GM12878 (cell line): Measurements from ENCODE around the gene RALGPS1. TPM values are rescaled to one million over a fixed set of nuclear protein-coding genes. Genes with fewer than 3 reads are reported as not detected.
A peak's percentile ranks its signal among the peaks of the same experiment; 100 is the strongest.

Experiments
- ATAC-seq: fragments of 200-7000 bp; cut with Tn5 transposase; 3 replicates; pipeline ENCODE4 v1.9.1; 2020; ENCODE audit warnings: mild to moderate bottlenecking, moderate library complexity
- BruUV-seq: library from RNA; stranded (reverse); fragments of 400-500 nt; replicated peaks from 2 replicates; lab custom pipeline; 2021; lab: Mats Ljungman, UMichigan
- CTCF ChIA-PET: fragments of 300-600 bp; sonication (Branson Sonifier 250); formaldehyde crosslinking; extraction: SDS; loops from one replicate; lab custom pipeline; 2021; ENCODE audit warnings: inconsistent platforms; lab: Yijun Ruan, JAX
- POLR2A ChIA-PET: fragments of 350-600 bp; formaldehyde crosslinking; extraction: SDS; loops from one replicate; lab custom pipeline; 2021; ENCODE audit warnings: inconsistent platforms; lab: Charles Lee
- RAD21 ChIA-PET: fragments of 300-600 bp; sonication (Branson Sonifier 250); formaldehyde crosslinking; loops from one replicate; lab custom pipeline; 2023; ENCODE audit warnings: antibody characterized with exemption; ENCODE audit not compliant: unreplicated experiment; lab: Charles Lee
- SMC1A ChIA-PET: fragments of 300-600 bp; sonication (Branson Sonifier 250); formaldehyde crosslinking; loops from one replicate; lab custom pipeline; 2023; ENCODE audit not compliant: unreplicated experiment, uncharacterized antibody; lab: Charles Lee
- DNase-seq: peaks from one replicate; pipeline ENCODE4 v3.0.0-alpha.2; 2011; ENCODE audit warnings: low read depth, low spot score
- FAIRE-seq: peaks from 3 replicates; lab custom pipeline; 2011; peaks lifted over from hg19 to GRCh38; lab: Jason Lieb, UNC
- H2AFZ ChIP-seq: 2 replicates; pipeline ENCODE4 v1.6.0; 2011; ENCODE audit warnings: low read depth, low read length, control low read depth; ENCODE audit not compliant: control insufficient read depth
- H3K27ac ChIP-seq: 2 replicates; pipeline ENCODE4 v1.5.1; 2011; ENCODE audit warnings: control low read depth; ENCODE audit not compliant: control insufficient read depth, insufficient read depth
- H3K27me3 ChIP-seq, 2 experiments: replicated peaks in 1 of 2; 2 replicates each; pipeline versions ENCODE4 v1.6.0 to v1.6.1; 2011; ENCODE audit warnings: low read length in 1 of 2; ENCODE audit not compliant: control insufficient read depth in 2 of 2, insufficient read depth in 2 of 2
- H3K36me3 ChIP-seq, 2 experiments: 2 replicates each; pipeline ENCODE4 v1.5.1; 2011; ENCODE audit warnings: low read length in 1 of 2; ENCODE audit not compliant: control insufficient read depth in 2 of 2, insufficient read depth in 2 of 2
- H3K4me1 ChIP-seq: 2 replicates; pipeline ENCODE4 v1.6.1; 2011; ENCODE audit warnings: mild to moderate bottlenecking, low read length, moderate library complexity, mixed read lengths; ENCODE audit not compliant: control insufficient read depth, insufficient read depth
- H3K4me2 ChIP-seq: 2 replicates; pipeline ENCODE4 v1.6.0; 2011; ENCODE audit warnings: control low read depth; ENCODE audit not compliant: control insufficient read depth, insufficient read depth
- H3K4me3 ChIP-seq: fragments of 200-600 bp; sonication (generic); 2 replicates; pipeline ENCODE4 v1.5.1; 2016
- H3K79me2 ChIP-seq: 2 replicates; pipeline ENCODE4 v1.6.0; 2011; ENCODE audit warnings: low read length; ENCODE audit not compliant: control insufficient read depth, insufficient read depth
- H3K9ac ChIP-seq: 2 replicates; pipeline ENCODE4 v1.8.0; 2011; ENCODE audit warnings: low read length, control low read depth, mixed read lengths; ENCODE audit not compliant: control insufficient read depth, insufficient read depth
- H3K9me3 ChIP-seq: replicated peaks from 3 replicates; pipeline ENCODE4 v1.5.1; 2011; ENCODE audit warnings: mild to moderate bottlenecking, low read length; ENCODE audit not compliant: control insufficient read depth, insufficient read depth
- H4K20me1 ChIP-seq: 2 replicates; pipeline ENCODE4 v1.6.0; 2011; ENCODE audit not compliant: control insufficient read depth, insufficient read depth
- ESRRA ChIP-seq: IDR thresholded peaks from 2 replicates; pipeline ENCODE4 v1.6.1; 2012; ENCODE audit warnings: mild to moderate bottlenecking, low read length, improper control_type of control experiment
- ETV6 ChIP-seq, 2 experiments: fragments of 450-650 bp in 1 of 2; IDR thresholded peaks in 1 of 2; conservative IDR thresholded peaks in 1 of 2; 2 replicates each; pipeline ENCODE4 v1.6.1; 2014; ENCODE audit warnings: antibody characterized with exemption in 1 of 2, borderline replicate concordance in 1 of 2, low read depth in 1 of 2, mild to moderate bottlenecking in 1 of 2, moderate library complexity in 1 of 2
- KLF5 ChIP-seq: fragments of 450-650 bp; IDR thresholded peaks from 2 replicates; pipeline ENCODE4 v1.6.1; 2014; ENCODE audit warnings: mild to moderate bottlenecking; ENCODE audit not compliant: partially characterized antibody
- SP1 ChIP-seq: IDR thresholded peaks from one replicate; pipeline ENCODE4 v1.6.1; 2011; ENCODE audit warnings: low read depth, low read length
- WGBS: methylation state at CpG from one replicate; pipeline ENCODE4 v1.1.6; 2016; ENCODE audit warnings: low lambda C conversion rate; ENCODE audit not compliant: insufficient replicate concordance, insufficient coverage; ENCODE audit errors: missing lambda C conversion rate; 5-methylcytosine and 5-hydroxymethylcytosine counted together
- in situ Hi-C: fragments of 300-500 bp; cut with MboI; formaldehyde crosslinking; loops from 9 replicates; pipeline ENCODE4 v1.14.3; 2018; ENCODE audit warnings: mixed read lengths
- intact Hi-C: fragments of 100-400 bp; cut with micrococcal nuclease; formaldehyde crosslinking; loops from one replicate; pipeline ENCODE4 v1.14.2; 2022; ENCODE audit not compliant: unreplicated experiment
- polyA plus RNA-seq, 11 experiments: library from polyadenylated mRNA; depleted of rRNA in 4 of 11; unstranded in 6 of 11; stranded (reverse) in 5 of 11; fragments of >200 nt; fragmentation: Nextera tagmentation in 4 of 11; fragmentation: Illumina TruSeq in 1 of 11; extraction: Ambion mirVana in 4 of 11; extraction: Trizol in 1 of 11; gene quantifications; 1 replicate in 1 of 11; 2 replicates in 10 of 11; pipeline versions ENCODE4 v1.2.1 to v1.2.3, GENCODE V29; 2011 to 2016; ENCODE audit warnings: inconsistent platforms in 2 of 11, missing spikeins in 2 of 11, low read depth in 1 of 11
- total RNA-seq, 4 experiments: library from RNA; depleted of rRNA in 3 of 4; stranded (reverse); fragments of >200 nt in 3 of 4; fragmentation: Illumina TruSeq in 1 of 4; extraction: Trizol in 1 of 4; gene quantifications; 2 replicates each; pipeline versions ENCODE4 v1.2.1 to v1.2.3, GENCODE V29; 2013 to 2021

Gene RALGPS1
- total and polyA plus RNA-seq, 10 of the 15 experiments (the other 5 are each of a cell fraction or from before 2014, with no cell fraction given) = 0.13 to 5.6 (median 2.7) TPM

GRCh38 chr9:127245637-127246164 lies 331.1 kb downstream of the RALGPS1 start:
- H3K27ac ChIP-seq = no peak overlapping the region

GRCh38 chr9:127248241-127248640 lies 333.7 kb downstream of the RALGPS1 start:
- in situ Hi-C loops = no loop called here
- SMC1A ChIA-PET = interaction anchor here (0.6 to 1.4 kb wide), 6 partner anchors 12 to 510 kb away, joined by 3 to 5 read pairs (median 3); no protein-coding TSS in a partner anchor
- RAD21 ChIA-PET = no interaction called here
- H3K9ac ChIP-seq = no peak overlapping the region
- DNase-seq (no peak), ATAC-seq (no peak), FAIRE-seq (no peak)
- H3K36me3 ChIP-seq = no peaks in the 10 kb centered on the region
- WGBS = 77% methylated on average over 3 of the region's 3 CpGs
- no peaks in the 10 kb centered on the region; the same call in 1 of the 2 replicates for H3K79me2 ChIP-seq
- no peak overlapping the region for H3K27ac ChIP-seq
- H3K4me2 ChIP-seq = no peak overlapping the region
- H3K4me3 ChIP-seq = no peak overlapping the region
- CTCF ChIA-PET = interaction anchor here (0.7 to 2.4 kb wide), 3 partner anchors 34 to 428 kb away, joined by 3 to 6 read pairs (median 4); no protein-coding TSS in a partner anchor
- POLR2A ChIA-PET = interaction anchor here (0.6 kb wide), 2 partner anchors 88 to 253 kb away, joined by 3 to 8 read pairs; no protein-coding TSS in a partner anchor
- H2AFZ ChIP-seq = no peak overlapping the region
- no peaks in the 10 kb centered on the region for H4K20me1 ChIP-seq
- TF ChIP-seq KLF5 (no peak), SP1 (no peak)
- H3K9me3 ChIP-seq = no peaks in the 10 kb centered on the region
- no TSS peak for BruUV-seq
- no peaks in the 10 kb centered on the region for H3K27me3 ChIP-seq
- peaks cover 7% of the 10 kb centered on the region for H3K4me1 ChIP-seq
- intact Hi-C loops = no loop called here

More at GRCh38 chr9:127245637-127246164, 331.1 kb downstream of the RALGPS1 start:
- RAD21 ChIA-PET = interaction anchor here (0.7 to 1.5 kb wide), 2 partner anchors 151 to 671 kb away, joined by 3 to 8 read pairs; partner anchors contain the start of genes SLC2A8 and ST6GALNAC4
- intact Hi-C loops (no loop called here), in situ Hi-C loops (no loop called here)
- POLR2A ChIA-PET = no interaction called here
- no peak for ATAC-seq
- SMC1A ChIA-PET = interaction anchor here (1.0 to 2.4 kb wide), 3 partner anchors 19 to 151 kb away, joined by 3 to 8 read pairs (median 4); partner anchors contain the start of gene SLC2A8
- peak overlapping the region; percentile 59 for H3K9ac ChIP-seq
- CTCF ChIA-PET = no interaction called here
- H4K20me1 ChIP-seq = no peaks in the 10 kb centered on the region
- H3K79me2 ChIP-seq = no peaks in the 10 kb centered on the region; the same call in 1 of the 2 replicates
- peaks cover 7% of the 10 kb centered on the region for H3K4me1 ChIP-seq
- H3K27me3 ChIP-seq = no peaks in the 10 kb centered on the region
- no peak for DNase-seq
- no peak for TF ChIP-seq ESRRA
- TF ChIP-seq ETV6 (conservative IDR thresholded peaks at IDR 0.05 in 1 of 2, IDR thresholded peaks at IDR 0.05 in 1 of 2; ENCODE audit: borderline replicate concordance in 1 of 2, low read depth in 1 of 2) = no peak
- TF ChIP-seq, all 136 proteins: peak for 0
- WGBS = 84% methylated on average over 8 of the region's 8 CpGs
- H3K4me3 ChIP-seq = peak overlapping the region; percentile 68
- peak overlapping the region; percentile 85 for H3K4me2 ChIP-seq
- no peak for FAIRE-seq
- no peaks in the 10 kb centered on the region for H3K36me3 ChIP-seq
- H3K9me3 ChIP-seq = no peaks in the 10 kb centered on the region
- peak overlapping the region; percentile 97 for H2AFZ ChIP-seq
- BruUV-seq = no TSS peak
